Bronchial epithelial cell (primary cell): ENCODE data around the gene DSCAM. TPM values are rescaled to one million over a fixed set of nuclear protein-coding genes. Genes with fewer than 3 reads are reported as not detected.

Experiments
- DNase-seq: peaks from one replicate; pipeline ENCODE4 v3.0.0-alpha.2; 2010; ENCODE audit warnings: low read depth
- FAIRE-seq: peaks from 2 replicates; lab custom pipeline; 2011; peaks lifted over from hg19 to GRCh38; lab: Jason Lieb, UNC
- H3K27me3 ChIP-seq: 2 replicates; pipeline ENCODE4 v1.5.1; 2011; ENCODE audit warnings: low read length; ENCODE audit not compliant: control insufficient read depth, insufficient read depth
- H3K36me3 ChIP-seq: 2 replicates; pipeline ENCODE4 v1.5.1; 2011; ENCODE audit warnings: low read length; ENCODE audit not compliant: control insufficient read depth, insufficient read depth
- H3K4me3 ChIP-seq: 2 replicates; pipeline ENCODE4 v1.5.1; 2011; ENCODE audit warnings: mild to moderate bottlenecking, low read depth, low read length, control low read depth
- CTCF ChIP-seq: IDR thresholded peaks from 2 replicates; pipeline ENCODE4 v1.5.1; 2011; ENCODE audit warnings: mild to moderate bottlenecking, moderate library complexity, low read length, control low read depth, inconsistent platforms; ENCODE audit not compliant: insufficient read depth, severe bottlenecking
- total RNA-seq: library from RNA; depleted of rRNA; stranded (reverse); fragments of >200 nt; gene quantifications from 2 replicates; pipeline ENCODE4 v1.2.1, GENCODE V29; 2014

DSCAM gene
- total RNA-seq, 1 donor from 2014 or later = 0.53 TPM

- no peaks in the 10 kb centered on the region for H3K27me3 ChIP-seq
- FAIRE-seq (no peak), DNase-seq (no peak)
- no peak overlapping the region for H3K4me3 ChIP-seq
- no peaks in the 10 kb centered on the region for H3K36me3 ChIP-seq
- TF ChIP-seq CTCF = no peak
These were observed 260.4 kb downstream of the DSCAM start for GRCh38 chr21:40586575-40586974.

GRCh38 chr21:40577285-40578043 lies 269.5 kb downstream of the DSCAM start:
- Histone ChIP-seq H3K27me3 (no peaks in the 10 kb centered on the region), H3K36me3 (no peaks in the 10 kb centered on the region), H3K4me3 (no peak overlapping the region)
- FAIRE-seq (no peak), DNase-seq (no peak)
- no peak for TF ChIP-seq CTCF

GRCh38 chr21:40575976-40576375 lies 271.0 kb downstream of the DSCAM start:
- no peak for FAIRE-seq
- TF ChIP-seq CTCF = no peak

GRCh38 chr21:40569357-40569756 lies 277.6 kb downstream of the DSCAM start:
- no peak for TF ChIP-seq CTCF

More at GRCh38 chr21:40575976-40576375, 271.0 kb downstream of the DSCAM start:
- no peaks in the 10 kb centered on the region for H3K36me3 ChIP-seq
- H3K4me3 ChIP-seq = no peak overlapping the region
- no peak for DNase-seq
- H3K27me3 ChIP-seq = no peaks in the 10 kb centered on the region

GRCh38 chr21:40568807-40569206 lies 278.2 kb downstream of the DSCAM start:
- H3K27me3 ChIP-seq = no peaks in the 10 kb centered on the region
- DNase-seq = no peak
- H3K36me3 ChIP-seq = no peaks in the 10 kb centered on the region
- no peak for FAIRE-seq
- H3K4me3 ChIP-seq = no peak overlapping the region
- no peak for TF ChIP-seq CTCF

More at GRCh38 chr21:40569357-40569756, 277.6 kb downstream of the DSCAM start:
- FAIRE-seq (no peak), DNase-seq (no peak)
- Histone ChIP-seq H3K4me3 (no peak overlapping the region), H3K36me3 (no peaks in the 10 kb centered on the region), H3K27me3 (no peaks in the 10 kb centered on the region)
